GM18517 (cell line): ENCODE measurements around the gene DGKQ.

Experiments used
- ATAC-seq: cut with Tn5 transposase; IDR thresholded peaks from one replicate; pipeline ENCODE4 v1.9.1; 2021; ENCODE audit warnings: mild to moderate bottlenecking, moderate library complexity; ENCODE audit not compliant: unreplicated experiment

DGKQ gene

GRCh38 chr4:996030-996996 lies 22.9 kb upstream of the DGKQ start:
- no peak for ATAC-seq

GRCh38 chr4:995311-996026 lies 22.1 kb upstream of the DGKQ start:
- no peak for ATAC-seq

- no peak for ATAC-seq
Observed at GRCh38 chr4:993111-994029, 20.0 kb upstream of the DGKQ start, which contains the start of gene SLC26A1. Gene SLC26A1, minus strand, starts transcription at chr4:993404. Its CDS starts 1,701 bp downstream, at chr4:991703.

- ATAC-seq: no peak
Observed at GRCh38 chr4:992297-993110, 19.1 kb upstream of the DGKQ start.

- no peak for ATAC-seq
Observed at GRCh38 chr4:991451-992296, 18.3 kb upstream of the DGKQ start.

GRCh38 chr4:990746-991367 lies 17.5 kb upstream of the DGKQ start:
- no peak for ATAC-seq

- no peak for ATAC-seq
Observed at GRCh38 chr4:989722-990471, 16.5 kb upstream of the DGKQ start.

GRCh38 chr4:988726-989721 lies 15.7 kb upstream of the DGKQ start:
- ATAC-seq: no peak

GRCh38 chr4:987624-988513 lies 14.5 kb upstream of the DGKQ start:
- no peak for ATAC-seq

- peak; percentile 76 for ATAC-seq
Observed at GRCh38 chr4:986879-987623, 13.7 kb upstream of the DGKQ start, which contains the start of gene IDUA. Gene IDUA, plus strand, starts transcription at chr4:987044. Its CDS starts 41 bp downstream, at chr4:987085.

- peak; percentile 41 for ATAC-seq
Observed at GRCh38 chr4:986428-986878, 13.1 kb upstream of the DGKQ start.

GRCh38 chr4:985123-985830 lies 11.9 kb upstream of the DGKQ start:
- ATAC-seq: no peak

GRCh38 chr4:984336-985054 lies 11.1 kb upstream of the DGKQ start:
- no peak for ATAC-seq

- no peak for ATAC-seq
Observed at GRCh38 chr4:982814-983213, 9.4 kb upstream of the DGKQ start.
